NCI-H187 treated with DMSO at 0.1 percent for 48 hours (cell line): Measurements from ENCODE around the gene CHADL.

Experiments
- DNase-seq: peaks from one replicate; lab custom pipeline; 2025; lab: John Stamatoyannopoulos, UW

The CHADL gene

GRCh38 chr22:41256254-41257253, 15.8 kb upstream of the CHADL start:
- no peak for DNase-seq

DNA sequence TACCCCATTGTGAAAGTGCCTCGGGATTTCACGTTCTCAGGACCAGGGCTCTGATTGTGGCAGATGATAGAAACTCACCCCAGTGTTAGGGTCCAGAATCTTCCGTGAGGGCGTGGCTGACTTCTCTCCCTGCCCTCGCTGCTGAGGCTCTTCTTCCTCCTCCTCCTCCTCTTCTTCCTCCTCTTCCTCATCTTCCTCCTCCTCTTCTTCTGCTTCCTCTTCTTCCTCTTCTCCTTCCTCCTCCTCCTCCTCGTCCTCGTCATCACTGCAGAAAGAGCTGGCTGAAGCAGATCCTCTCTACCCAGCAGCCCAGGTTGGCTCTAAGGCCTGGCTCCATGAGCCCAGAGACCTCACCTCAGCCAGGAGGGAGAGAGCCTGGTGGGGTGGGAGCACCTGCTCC, 13.5 kb upstream of the CHADL start:
- DNase-seq, result no peak

DNA sequence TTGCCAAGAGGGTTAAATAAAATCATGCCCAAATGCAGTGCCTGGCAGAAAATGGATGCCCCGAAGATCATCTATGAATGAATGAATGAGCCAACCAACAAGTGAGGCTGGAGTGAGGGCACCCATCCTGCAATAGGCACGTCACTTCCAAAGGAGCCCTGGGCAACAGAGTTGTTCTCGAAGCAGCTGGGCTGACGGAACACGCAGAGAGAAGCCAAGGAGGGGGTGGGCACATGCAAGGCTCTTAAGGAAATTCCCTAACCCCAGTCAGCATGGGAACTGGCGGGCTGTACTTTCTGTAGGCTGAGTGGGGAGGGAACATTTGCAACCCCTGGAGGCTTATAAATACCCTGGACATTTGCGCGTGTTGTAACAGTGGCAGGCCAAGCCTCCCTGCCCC, 11.6 kb upstream of the CHADL start:
- no peak for DNase-seq

GRCh38 chr22:41250127-41250526, 9.4 kb upstream of the CHADL start:
- DNase-seq, result no peak

DNA sequence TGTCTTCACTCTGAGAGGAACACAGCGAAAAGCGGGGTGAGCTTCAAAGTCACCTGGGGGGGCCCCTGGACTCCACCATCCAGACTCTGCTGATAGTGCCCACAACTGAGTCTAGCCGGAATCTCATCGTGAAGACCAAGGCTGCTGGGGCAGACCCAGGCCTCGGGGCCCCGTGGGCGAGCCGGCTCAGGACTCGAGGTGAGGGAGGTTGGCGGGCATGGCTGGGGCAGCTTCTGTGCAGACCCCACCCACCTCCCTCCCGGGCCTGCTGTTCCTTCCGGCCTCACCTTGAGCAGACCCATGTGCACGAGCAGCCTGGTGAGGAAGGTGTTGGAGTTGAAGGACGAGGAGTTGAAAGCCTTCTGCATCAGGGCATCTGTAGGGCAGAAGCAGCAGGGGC, 8.7 kb upstream of the CHADL start:
- DNase-seq, result no peak

- no peak for DNase-seq
These were observed 8.0 kb upstream of the CHADL start for GRCh38 chr22:41248758-41249157.

DNA sequence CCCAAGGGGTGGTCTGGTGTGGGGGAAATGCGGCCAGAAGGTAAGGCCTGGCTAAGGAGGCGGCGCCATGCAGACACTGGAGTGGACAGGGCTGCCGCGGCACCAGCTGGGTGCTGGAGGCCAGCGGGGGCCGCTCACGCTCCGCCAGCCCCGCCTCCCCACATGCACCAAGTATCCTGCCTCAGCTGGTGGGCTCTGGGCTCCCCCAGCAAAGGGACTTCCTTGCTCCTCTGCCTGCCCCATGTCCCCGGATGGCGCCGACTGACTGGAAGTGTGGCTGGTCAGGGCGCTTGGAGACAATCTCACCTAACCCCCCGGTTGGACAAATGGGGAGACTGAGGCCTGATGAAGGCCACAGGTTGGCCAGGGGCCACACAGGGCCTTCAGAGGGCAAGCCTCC, 7.6 kb upstream of the CHADL start:
- no peak for DNase-seq

DNA sequence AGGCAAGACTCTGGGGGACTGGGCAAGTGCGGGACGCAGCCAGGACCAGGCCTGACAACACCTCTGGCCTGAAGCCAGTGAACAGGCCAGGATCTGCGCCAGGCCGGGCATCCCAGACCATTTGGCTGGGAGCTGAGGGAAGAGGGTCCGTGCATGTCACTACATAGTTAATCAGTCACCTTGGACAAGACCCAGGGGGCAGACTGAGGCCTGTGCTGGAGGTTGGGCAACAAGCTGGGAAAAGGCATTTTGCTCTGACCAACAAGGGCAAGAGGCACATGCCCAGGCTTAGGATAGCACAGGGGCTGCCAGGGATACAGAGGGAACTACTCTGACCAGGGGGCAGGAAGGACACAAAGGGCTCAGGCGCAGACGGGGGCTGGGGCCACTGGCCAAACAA, 7.0 kb upstream of the CHADL start:
- no peak for DNase-seq

DNA sequence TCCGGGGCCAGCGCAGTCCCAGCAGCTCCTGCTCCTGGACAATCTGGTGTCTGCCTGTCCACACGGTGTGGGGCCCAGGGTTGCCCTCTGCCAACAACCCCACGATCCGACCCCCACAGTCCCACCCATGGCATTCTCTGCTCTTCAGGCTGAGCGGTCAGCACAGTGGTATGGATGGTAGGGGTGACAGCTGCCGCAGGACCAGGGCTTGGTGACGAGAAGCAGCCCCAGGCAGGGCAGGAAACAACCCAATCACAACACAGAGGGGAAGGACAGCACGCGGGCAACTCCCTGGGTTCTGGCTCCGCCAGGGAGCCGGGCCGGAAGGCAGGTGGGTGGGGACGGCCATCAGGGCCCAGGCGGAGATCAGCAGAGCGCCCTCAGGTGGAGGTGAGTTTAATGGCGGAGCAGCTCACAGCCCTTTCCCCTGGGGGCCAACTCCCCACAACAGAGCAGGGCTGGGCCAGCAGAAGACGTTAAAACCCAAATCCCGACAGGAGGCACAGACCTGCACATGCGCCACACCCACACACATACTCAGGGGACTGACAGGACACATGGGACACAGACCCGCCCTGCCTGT, 5.3 kb upstream of the CHADL start:
- DNase-seq, result no peak

GRCh38 chr22:41243361-41243760, 2.6 kb upstream of the CHADL start:
- DNase-seq, result no peak

GRCh38 chr22:41242396-41243117, 1.8 kb upstream of the CHADL start:
- DNase-seq, result no peak

DNA sequence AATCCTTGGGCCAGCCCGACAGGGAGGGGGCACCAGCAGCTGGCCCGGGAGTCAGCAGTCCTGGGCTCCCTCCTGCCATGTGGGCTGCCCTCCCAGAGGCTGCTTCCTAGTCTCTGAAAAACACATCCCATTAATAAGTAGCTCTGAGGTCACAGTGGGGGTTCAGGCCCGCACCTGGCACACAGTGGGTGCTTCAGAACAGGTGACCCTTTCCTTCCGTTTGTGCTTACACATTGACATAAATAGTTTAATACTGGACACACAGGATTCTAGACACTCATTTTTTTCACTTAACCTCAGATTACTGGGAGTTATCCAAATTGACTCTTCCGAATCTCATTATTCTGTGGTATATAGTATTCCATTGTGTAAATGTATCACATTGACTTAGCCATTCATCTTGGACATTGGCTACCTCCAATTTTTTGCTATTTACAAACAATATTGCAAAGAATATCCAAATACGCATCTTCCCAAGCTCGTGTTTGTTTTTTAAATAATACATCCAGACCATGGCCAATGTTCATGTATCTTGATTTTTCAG, 474 bp upstream of the CHADL start:
- DNase-seq, result no peak

GRCh38 chr22:41239443-41240128, 1.1 kb downstream of the CHADL start:
- DNase-seq, result no peak

GRCh38 chr22:41238570-41239442, 1.9 kb downstream of the CHADL start:
- no peak for DNase-seq

GRCh38 chr22:41237707-41238569, 2.8 kb downstream of the CHADL start:
- DNase-seq, result no peak

DNA sequence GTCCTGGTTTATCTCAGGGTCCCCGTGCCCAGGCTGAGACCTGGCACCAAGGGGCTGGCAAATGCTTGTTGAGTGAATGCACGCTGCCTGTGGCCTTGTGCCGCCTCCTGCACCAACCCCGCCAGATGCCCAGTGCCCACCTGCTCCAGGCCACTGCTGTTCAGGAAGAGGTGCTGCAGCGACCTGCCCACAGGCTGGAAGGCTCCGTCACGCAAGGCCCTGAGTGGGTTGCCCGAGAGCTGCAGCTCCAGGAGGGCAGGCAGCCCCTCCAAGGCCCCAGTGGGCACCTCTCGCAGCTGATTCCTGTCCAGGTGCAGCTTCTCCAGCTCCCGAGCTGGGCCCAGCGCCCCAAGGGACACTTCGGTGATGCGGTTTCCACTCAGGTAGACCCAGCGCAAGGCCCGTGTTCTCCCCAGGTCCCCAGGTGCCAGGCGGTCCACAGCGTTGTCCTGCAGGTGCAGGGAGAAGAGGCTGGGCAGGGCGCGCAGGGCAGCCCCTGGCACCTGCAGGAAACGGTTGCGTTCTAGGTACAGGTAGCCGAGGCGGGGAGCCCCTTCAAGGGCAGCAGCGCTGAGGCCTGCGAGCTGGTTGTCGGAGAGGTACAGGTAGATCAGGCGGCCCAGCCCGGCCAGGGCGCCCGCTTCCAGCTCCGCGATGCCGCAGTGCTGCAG, 3.6 kb downstream of the CHADL start:
- no peak for DNase-seq

DNA sequence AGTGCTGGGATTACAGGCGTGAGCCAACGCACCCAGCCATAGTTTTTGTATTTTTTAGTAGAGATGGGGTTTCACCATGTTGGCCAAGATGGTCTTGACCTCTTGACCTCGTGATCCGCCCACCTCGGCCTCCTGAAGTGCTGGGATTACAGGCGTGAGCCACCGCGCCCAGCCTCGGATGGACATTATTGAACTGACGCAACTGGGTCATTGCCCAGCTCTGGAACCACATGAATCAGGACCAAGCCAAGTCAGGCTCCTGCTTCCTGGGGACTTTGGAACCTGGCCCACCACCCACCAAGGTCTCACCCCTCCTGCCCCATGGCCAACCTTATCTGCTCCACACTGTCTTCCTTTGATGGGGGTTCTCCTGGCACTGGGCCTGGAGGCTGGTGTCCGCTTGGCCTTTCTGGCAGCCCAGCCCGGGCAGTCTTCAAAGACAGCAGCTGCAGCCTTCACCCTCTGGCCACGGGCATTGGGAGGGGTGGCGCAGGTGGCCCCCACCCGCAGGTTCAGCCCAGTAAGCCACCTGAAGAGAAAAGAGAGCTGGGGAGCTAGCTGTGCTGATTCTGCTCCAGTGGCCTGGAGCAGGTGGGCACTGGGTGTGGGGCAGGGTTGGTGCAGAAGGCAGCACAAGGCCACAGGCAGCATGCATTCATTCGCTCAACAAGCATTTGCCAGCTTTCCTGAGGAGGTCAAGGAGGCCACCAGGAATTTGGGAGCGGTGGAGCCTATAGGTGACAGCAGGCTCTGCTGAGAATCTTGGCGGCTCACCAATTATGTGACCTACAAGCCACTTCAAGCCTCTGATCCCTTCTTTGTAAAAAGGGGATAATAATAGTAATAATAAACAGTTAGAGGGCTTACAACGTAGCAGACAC, 5.7 kb downstream of the CHADL start:
- DNase-seq, result no peak

DNA sequence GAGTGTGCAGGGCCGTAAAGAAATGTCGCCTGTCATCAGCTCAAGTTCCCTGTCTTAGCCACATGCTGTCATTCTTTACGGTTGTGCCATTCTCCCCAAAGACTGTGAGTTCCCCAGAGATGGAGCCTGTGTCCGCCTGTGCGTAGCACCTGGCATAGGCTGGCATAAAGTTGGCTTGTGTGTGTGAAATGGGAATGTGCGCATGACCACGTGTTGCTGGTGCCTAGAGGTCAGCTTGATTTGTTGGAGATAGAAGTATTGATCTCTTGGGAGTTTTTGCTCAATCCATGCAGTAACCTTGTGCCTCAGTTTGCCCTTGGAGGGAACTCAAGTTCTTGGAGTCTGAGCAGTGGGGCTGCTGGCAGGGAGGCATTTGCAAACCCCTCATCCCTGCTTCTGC, 9.4 kb downstream of the CHADL start:
- no peak for DNase-seq
